Activated T-cell treated with anti-CD3 and anti-CD28 coated beads, Interleukin-2, amount 50 U/mL, for 72 hours (primary cell): Measurements from ENCODE around the gene TPST1. TPM values are rescaled to one million over a fixed set of nuclear protein-coding genes. Genes with fewer than 3 reads are reported as not detected.
"Not testable (repeated sequence)": the region's sequence is repeated elsewhere in the genome, so short reads cannot be mapped to it uniquely, and the experiment has no call there.

Experiments
- ATAC-seq, 2 donors: fragments of 150-1000 bp; cut with Tn5 transposase; replicated peaks in 1 of 2; 2 replicates each; pipeline ENCODE4 v1.10.0; 2021; ENCODE audit warnings: moderate library complexity in 2 of 2, mild to moderate bottlenecking in 1 of 2
- DNase-seq, 2 donors: peaks; one replicate each; pipeline ENCODE4 v3.0.0; 2021 to 2022; ENCODE audit warnings: mixed read lengths in 1 of 2
- H3K27ac Mint-ChIP-seq: one replicate; pipeline ENCODE4 v1.8.0; 2022; ENCODE audit warnings: mild to moderate bottlenecking, moderate library complexity, mixed read lengths
- H3K27me3 Mint-ChIP-seq: one replicate; pipeline ENCODE4 v1.8.0; 2022; ENCODE audit warnings: low read depth, mixed read lengths
- H3K36me3 Mint-ChIP-seq, 2 donors: one replicate each; pipeline ENCODE4 v1.8.0; 2022; ENCODE audit warnings: mixed read lengths in 2 of 2, mild to moderate bottlenecking in 1 of 2; ENCODE audit not compliant: insufficient read depth in 2 of 2
- H3K4me1 Mint-ChIP-seq: one replicate; pipeline ENCODE4 v1.8.0; 2022; ENCODE audit warnings: low read depth, mixed read lengths
- H3K4me3 Mint-ChIP-seq, 2 donors: one replicate each; pipeline ENCODE4 v1.8.0; 2022; ENCODE audit warnings: mild to moderate bottlenecking in 2 of 2, mixed read lengths in 2 of 2, moderate library complexity in 2 of 2
- H3K9me3 Mint-ChIP-seq, 2 donors: one replicate each; pipeline ENCODE4 v1.8.0; 2022; ENCODE audit warnings: mixed read lengths in 2 of 2
- total RNA-seq, 2 donors: library from RNA; stranded (reverse); gene quantifications; one replicate each; pipeline ENCODE4 v1.2.3, GENCODE V29; 2022

The TPST1 gene
- total RNA-seq: 1 to 10 TPM; 2.1 to 2.3 TPM

DNA sequence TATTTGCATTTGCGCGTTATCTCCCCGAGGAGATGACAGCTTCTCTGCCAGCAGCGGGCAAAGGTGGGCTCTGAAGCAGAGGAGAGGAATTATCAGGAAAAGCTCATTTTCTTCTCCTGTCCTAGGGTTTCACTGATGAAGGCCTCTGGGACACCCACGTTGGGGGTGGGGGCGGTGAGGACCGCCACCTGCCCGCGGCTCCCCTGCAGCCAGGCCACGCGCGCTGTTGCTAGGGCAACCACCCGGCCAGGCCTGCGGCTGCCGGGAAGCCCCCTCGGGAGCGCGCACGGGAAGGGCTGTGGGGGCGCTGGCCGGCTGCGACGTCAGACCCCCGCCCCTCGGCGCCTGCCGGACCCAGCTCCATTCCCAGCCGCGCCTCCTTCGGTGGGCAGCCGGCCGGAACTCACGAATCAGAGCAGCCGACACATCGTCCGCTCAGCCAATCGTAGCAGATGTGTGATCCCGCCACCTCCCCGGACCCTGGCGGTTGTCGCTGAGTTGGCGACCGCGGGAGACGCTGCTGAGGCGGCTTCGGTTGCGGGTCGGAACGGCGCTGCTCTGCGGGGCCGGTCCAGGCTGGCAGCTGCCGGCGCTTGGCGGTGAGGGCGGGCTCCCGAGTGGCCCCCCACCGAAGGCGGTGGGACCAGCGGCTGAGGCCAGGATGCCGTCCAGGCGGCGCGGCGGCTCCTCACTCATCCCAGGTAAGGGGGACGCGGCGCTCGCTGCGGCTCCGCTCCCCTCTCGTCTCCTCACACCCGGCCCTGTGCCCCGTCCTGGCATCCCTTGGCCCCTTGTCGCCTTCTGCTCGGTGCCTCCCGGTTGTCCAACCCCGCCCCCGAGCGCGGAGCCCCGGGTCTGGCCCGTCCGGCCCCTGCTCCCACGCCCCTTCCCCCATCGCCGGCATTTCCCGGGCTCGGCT lies at the start of gene TPST1:
Gene TPST1, plus strand, starts transcription at position 513 of the 919 bp plus-strand sequence. CDS start 35,092 bp downstream, outside the sequence.
- DNase-seq (peak; percentile 87), ATAC-seq (peak; percentile 94 to 95)
- H3K36me3 Mint-ChIP-seq: peaks cover 4 to 5% of the 10 kb centered on the region in 2 donors
- peaks cover 37% of the 10 kb centered on the region for H3K4me1 Mint-ChIP-seq
- peak within 1 kb of the TSS; percentile 84 to 97 for H3K4me3 Mint-ChIP-seq
- H3K27ac Mint-ChIP-seq: peak within 1 kb of the TSS; percentile 93
- no peaks in the 10 kb centered on the region for H3K27me3 Mint-ChIP-seq
- no peaks in the 10 kb centered on the region for H3K9me3 Mint-ChIP-seq

DNA sequence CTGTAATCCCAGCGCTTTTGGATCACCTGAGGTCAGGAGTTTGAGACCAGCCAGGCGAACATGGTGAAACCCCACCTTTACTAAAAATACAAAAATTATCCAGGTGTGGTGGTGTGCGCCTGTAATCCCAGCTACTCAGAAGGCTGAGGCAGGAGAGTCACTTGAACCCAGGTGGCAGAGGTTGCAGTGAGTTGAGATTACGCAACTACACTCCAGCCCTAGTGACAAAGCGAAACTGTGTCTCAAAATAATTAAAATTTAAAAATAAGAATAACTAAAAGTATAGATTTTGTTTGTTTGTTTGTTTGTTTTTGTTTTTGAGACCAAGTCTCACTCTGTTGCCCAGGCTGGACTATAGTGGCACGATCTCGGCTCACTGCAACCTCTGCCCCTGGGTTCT lies 49.1 kb upstream of the TPST1 start:
- H3K9me3 Mint-ChIP-seq: not testable (repeated sequence)
- H3K36me3 Mint-ChIP-seq: peaks cover 14 to 38% of the 10 kb centered on the region in 2 donors

DNA sequence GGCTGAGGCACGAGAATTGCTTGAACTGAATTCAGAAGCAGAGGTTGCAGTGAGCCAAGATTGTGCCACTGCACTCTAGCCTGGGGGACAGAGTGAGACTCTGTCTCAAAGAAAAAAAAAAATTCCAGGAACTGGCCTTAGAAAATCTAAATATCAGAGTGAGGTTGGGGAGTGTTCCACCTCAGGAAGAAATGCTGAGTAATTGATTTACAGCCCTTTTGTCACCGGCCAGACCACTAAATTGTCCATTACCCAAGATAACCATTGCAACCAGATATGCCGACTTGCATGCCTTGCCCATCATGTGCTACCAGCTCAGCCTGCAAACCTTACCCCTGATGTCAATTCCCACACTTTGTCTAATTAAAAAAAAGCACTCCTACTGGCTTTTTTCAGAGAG lies 48.1 kb upstream of the TPST1 start:
- ATAC-seq (no peak), DNase-seq (no peak)
- no peaks in the 10 kb centered on the region for H3K4me1 Mint-ChIP-seq
- H3K27me3 Mint-ChIP-seq: no peaks in the 10 kb centered on the region
- H3K9me3 Mint-ChIP-seq: peaks cover 1 to 2% of the 10 kb centered on the region in 2 donors
- H3K4me3 Mint-ChIP-seq: no peak overlapping the region
- H3K27ac Mint-ChIP-seq: no peak overlapping the region
- H3K36me3 Mint-ChIP-seq: peaks cover 11 to 35% of the 10 kb centered on the region in 2 donors

More for the DNA sequence above, 49.1 kb upstream of the TPST1 start:
- not testable (repeated sequence) for H3K27ac Mint-ChIP-seq, H3K4me1 Mint-ChIP-seq, H3K4me3 Mint-ChIP-seq, DNase-seq, H3K27me3 Mint-ChIP-seq, ATAC-seq

DNA sequence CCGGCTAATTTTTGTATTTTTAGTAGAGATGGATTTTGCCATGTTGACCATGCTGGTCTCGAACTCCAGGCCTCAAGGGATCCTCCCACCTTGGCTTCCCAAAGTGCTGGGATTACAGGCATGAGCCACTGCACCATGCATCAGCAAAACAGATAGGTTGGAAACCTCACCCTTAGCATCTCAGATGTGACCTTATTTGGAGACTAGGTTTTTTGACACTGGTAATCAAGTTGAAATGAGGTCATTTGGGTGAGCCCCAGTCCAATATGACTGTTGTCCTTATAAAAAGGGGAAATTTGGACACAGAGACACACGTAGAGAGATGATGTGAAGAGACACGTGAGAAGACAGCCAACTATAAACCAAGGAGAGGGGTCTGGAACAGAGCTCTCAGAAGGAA lies 42.5 kb upstream of the TPST1 start:
- ATAC-seq (no peak), DNase-seq (no peak)
- Mint-ChIP-seq H3K4me1 (no peaks in the 10 kb centered on the region), H3K27me3 (no peaks in the 10 kb centered on the region), H3K27ac (no peak overlapping the region), H3K9me3 (peaks cover 0 to 1% of the 10 kb centered on the region in 2 donors), H3K4me3 (no peak overlapping the region), H3K36me3 (peaks cover 5 to 13% of the 10 kb centered on the region in 2 donors)

DNA sequence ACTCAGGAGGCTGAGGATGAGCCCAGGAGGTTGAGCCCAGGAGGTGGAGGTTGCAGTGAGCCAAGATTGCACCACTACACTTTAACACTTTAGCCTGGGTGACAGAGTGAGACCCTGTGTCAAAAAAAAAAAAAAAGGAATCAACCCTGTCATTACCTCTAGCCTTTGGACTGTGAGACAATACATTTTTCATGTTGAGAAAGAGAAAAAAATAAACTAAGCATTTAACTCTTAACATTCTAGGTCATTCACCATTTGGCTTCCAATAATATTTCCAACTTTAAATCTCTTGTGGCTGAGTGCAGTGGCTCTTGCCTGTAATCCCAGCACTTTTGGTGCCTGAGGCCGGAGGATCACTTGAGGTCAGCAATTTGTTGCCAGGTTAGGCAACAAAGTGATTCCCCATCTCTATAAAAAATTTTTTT lies 41.9 kb upstream of the TPST1 start:
- ATAC-seq: no peak
- no peaks in the 10 kb centered on the region for H3K27me3 Mint-ChIP-seq
- no peak overlapping the region for H3K4me3 Mint-ChIP-seq
- no peaks in the 10 kb centered on the region for H3K9me3 Mint-ChIP-seq
- peaks cover 2 to 9% of the 10 kb centered on the region in 2 donors for H3K36me3 Mint-ChIP-seq
- H3K4me1 Mint-ChIP-seq: no peaks in the 10 kb centered on the region
- H3K27ac Mint-ChIP-seq: no peak overlapping the region
- no peak for DNase-seq

DNA sequence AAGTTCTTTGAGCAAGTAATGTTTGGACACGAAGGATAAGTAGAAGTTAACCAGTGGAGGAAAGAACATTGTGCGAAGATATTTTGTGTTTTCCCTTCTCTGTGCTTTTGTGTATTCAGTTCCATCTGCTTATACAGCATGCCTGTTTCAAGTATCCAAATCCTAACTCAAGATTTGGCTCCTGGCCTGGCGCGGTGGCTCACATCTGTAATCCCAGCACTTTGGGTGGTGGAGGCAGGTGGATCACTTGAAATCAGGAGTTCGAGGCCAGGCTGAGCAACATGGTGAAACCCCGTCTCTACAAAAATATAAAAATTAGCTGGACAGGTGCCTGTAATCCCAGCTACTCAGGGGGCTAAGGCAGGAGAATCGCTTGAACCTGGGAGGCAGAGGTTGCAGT lies 40.8 kb upstream of the TPST1 start:
- ATAC-seq (no peak), DNase-seq (no peak)
- H3K9me3 Mint-ChIP-seq: no peaks in the 10 kb centered on the region
- H3K4me1 Mint-ChIP-seq: no peaks in the 10 kb centered on the region
- H3K27ac Mint-ChIP-seq: no peak overlapping the region
- peaks cover 2% of the 10 kb centered on the region in 2 donors for H3K36me3 Mint-ChIP-seq
- H3K4me3 Mint-ChIP-seq: no peak overlapping the region
- no peaks in the 10 kb centered on the region for H3K27me3 Mint-ChIP-seq

DNA sequence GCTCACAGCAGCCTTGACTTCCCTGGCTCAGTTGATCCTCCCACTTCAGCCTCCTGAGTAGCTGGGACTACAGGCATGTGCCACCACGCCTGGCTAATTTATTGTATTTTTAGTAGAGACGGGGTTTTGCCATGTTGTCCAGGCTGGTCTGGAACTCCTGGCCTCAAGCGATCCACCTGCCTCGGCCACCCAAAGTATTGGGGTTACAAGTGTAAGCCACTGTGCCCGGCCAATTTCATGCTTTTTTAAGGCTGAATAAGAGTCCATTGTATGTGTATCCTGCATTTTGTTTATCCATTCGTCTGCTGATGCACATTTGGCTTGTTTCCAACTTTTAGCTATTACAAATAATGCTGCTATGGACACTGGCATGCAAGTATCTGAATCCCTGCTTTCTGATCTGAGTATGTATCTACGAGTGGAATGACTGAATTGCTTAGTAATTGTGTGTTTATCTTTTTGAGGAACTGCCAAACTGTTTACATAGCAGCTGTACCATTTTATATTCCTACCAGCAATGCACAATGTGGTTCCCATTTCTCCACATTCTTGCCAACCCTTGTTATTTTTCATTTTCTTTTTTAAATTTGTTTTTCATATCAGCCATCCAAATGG lies 37.3 kb upstream of the TPST1 start:
- H3K4me3 Mint-ChIP-seq: no peak overlapping the region
- no peaks in the 10 kb centered on the region for H3K36me3 Mint-ChIP-seq
- ATAC-seq (no peak), DNase-seq (no peak)
- H3K27ac Mint-ChIP-seq: no peak overlapping the region
- no peaks in the 10 kb centered on the region for H3K9me3 Mint-ChIP-seq
- H3K27me3 Mint-ChIP-seq: no peaks in the 10 kb centered on the region
- peaks cover under 1% of the 10 kb centered on the region for H3K4me1 Mint-ChIP-seq

DNA sequence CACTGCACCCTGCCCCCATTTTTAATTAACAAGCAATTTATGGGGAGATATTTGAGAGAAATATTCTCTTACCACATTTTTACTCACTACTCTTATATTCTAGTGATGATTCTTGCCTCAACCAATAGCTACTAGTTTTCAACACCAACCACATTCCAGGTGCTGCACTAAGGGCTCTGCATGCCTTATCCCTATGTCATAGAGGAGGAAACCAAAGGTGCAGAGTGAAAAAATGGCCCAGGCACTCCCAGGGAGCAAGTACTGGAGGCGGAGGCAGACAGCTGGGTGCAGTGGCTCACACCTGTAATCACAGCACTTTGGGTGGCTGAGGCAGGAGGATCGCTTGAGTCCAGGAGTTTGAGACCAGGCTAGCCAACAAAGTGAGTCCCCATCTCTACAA lies 35.5 kb upstream of the TPST1 start:
- Mint-ChIP-seq H3K27me3 (no peaks in the 10 kb centered on the region), H3K4me1 (peaks cover 6% of the 10 kb centered on the region), H3K4me3 (no peak overlapping the region), H3K27ac (no peak overlapping the region), H3K36me3 (no peaks in the 10 kb centered on the region), H3K9me3 (no peaks in the 10 kb centered on the region)
- DNase-seq (no peak), ATAC-seq (no peak)

DNA sequence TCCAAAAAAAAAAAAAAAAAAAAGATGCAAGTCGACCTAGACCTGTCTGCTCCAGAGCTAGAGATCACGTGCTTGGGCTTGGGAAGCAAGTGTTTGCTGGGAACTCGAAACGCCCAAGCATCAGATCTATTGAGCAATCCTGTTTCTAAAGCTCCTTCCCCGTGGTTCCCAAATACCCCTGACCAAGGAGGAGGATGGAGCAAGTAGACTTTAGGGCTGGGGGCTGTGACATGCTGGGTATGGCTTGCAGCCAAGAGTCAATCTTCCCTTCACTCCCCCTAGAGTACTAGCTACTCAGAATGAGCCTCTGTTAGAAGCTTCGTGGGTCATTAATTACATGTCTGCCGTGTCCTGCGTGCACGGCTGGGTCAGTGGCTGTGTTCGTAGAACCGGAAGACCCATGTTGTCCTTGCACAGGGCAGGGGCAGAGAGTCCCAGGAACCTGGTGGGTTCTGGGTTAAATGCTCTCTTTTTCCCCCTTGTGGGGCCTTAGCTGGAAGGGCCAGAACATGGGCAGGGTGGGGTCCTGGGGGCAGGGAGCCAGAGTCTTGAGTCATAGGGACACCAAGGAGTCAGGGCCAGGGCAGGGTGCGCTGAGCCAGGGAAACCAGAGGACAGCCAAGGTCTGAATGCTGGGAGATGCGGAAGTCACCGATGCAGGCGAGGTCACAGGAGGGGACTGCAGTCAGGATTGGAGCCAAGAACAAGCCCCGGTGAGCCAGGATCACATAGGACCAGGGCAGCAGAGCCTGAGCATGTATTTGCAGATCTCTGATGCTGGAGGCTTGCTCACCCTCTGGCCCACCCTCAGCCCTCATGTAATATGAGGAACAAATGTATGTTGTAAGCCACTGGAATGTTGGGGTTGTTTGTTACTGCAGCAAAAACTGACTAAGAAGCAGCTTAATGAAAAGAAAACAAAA lies 34.6 kb upstream of the TPST1 start:
- no peaks in the 10 kb centered on the region for H3K9me3 Mint-ChIP-seq
- DNase-seq (no peak), ATAC-seq (peak in 1 of 2 donors; percentile 13)
- no peak overlapping the region for H3K27ac Mint-ChIP-seq
- no peaks in the 10 kb centered on the region for H3K27me3 Mint-ChIP-seq
- no peak overlapping the region for H3K4me3 Mint-ChIP-seq
- no peaks in the 10 kb centered on the region for H3K36me3 Mint-ChIP-seq
- peaks cover 6% of the 10 kb centered on the region for H3K4me1 Mint-ChIP-seq

DNA sequence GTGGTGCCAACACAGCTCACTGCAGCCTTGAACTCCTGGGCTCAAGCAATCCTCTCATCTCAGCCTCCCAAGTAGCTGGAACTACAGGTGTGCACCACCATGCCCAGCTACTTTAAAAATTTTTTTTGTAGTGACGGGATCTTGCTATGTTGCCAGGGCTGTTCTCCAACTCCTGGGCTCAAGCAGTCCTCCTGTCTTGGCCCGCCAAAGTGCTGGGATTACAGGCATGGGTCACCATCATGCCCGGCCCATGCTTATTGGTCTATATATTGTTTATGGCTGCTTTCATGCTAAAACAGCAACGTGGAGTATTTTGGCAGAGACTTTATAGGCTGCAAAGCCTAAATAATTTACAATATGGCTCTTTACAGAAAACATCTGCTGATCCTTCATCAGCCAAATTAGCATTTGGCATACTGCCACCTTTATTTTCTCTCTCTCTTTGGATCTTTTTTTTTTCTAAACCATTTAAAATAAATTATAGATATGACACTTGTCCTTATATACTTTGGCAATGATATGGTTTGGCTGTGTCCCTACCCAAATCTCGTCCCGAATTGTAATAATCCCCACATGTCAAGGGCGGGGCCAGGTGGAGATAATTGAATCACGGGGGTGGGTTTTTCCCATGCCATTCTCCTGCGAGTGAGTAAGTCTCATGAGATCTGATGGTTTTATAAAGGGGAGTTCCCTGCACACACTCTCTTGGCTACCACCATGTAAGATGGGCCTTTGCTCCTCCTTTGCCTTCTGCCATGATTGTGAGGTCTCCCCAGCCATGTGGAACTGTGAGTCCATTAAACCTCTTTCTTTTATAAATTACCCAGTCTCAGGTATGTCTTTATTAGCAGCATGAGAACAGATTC lies 32.4 kb upstream of the TPST1 start:
- not testable (repeated sequence) for DNase-seq, H3K27me3 Mint-ChIP-seq, H3K27ac Mint-ChIP-seq, H3K36me3 Mint-ChIP-seq, H3K4me1 Mint-ChIP-seq, H3K4me3 Mint-ChIP-seq, H3K9me3 Mint-ChIP-seq, ATAC-seq

DNA sequence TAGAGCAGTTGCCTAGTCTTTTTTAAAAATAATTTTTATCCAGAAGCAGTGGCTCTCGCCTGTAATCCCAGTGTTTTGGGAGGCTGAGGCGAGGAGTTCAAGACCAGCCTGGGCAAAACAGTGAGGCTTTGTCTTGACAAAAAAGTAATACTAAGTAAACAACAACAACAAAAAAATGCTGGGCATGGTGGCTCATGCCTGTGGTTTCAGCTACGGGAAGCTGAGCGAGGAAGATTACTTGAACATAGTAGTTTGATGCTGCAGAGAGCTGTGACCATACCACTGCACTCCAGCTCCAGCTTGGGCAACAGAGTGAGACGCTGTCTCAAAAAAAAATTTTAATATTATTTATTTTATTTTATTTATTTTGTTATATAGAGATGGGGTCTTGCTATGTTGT lies 31.3 kb upstream of the TPST1 start:
- no peak overlapping the region for H3K27ac Mint-ChIP-seq
- H3K9me3 Mint-ChIP-seq: no peaks in the 10 kb centered on the region
- DNase-seq (no peak), ATAC-seq (no peak)
- H3K36me3 Mint-ChIP-seq: no peaks in the 10 kb centered on the region
- H3K4me1 Mint-ChIP-seq: peaks cover 6% of the 10 kb centered on the region
- no peaks in the 10 kb centered on the region for H3K27me3 Mint-ChIP-seq
- H3K4me3 Mint-ChIP-seq: no peak overlapping the region

DNA sequence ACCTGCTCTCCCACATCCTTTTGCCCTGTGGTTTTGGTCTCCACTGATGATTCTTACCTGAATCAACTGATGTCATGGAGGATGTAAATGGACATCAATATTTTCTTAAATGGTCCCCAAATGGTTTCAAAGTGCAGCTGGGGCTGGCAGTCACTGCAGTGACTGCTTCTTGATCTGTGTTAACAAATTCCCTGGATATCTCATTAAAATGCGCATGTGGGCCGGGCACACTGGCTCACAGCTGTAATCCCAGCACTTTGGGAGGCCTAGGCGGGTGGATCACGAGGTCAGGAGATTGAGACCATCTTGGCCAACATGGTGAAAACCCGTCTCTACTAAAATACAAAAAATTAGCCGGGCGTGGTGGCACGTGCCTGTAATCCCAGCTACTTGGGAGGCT lies 30.1 kb upstream of the TPST1 start:
- H3K4me3 Mint-ChIP-seq, H3K36me3 Mint-ChIP-seq, H3K9me3 Mint-ChIP-seq, H3K4me1 Mint-ChIP-seq, ATAC-seq, H3K27ac Mint-ChIP-seq, DNase-seq, H3K27me3 Mint-ChIP-seq: not testable (repeated sequence)
